Small intestine (tissue), 16 donors: Measurements from ENCODE around the gene CDK13. TPM values are rescaled to one million over a fixed set of nuclear protein-coding genes. Genes with fewer than 3 reads are reported as not detected.

Source experiments
- DNase-seq, 2 donors: peaks; one replicate each; pipeline versions ENCODE4 v3.0.0 to v3.0.0-alpha.2; 2013
- FAIRE-seq: peaks from 2 replicates; lab custom pipeline; 2012; peaks lifted over from hg19 to GRCh38; lab: Jason Lieb, UNC
- H3K27ac ChIP-seq, 3 donors: one replicate each; pipeline ENCODE4 v1.5.1; 2013; ENCODE audit warnings: low read length in 2 of 3, mild to moderate bottlenecking in 2 of 3, control low read depth in 1 of 3, inconsistent platforms in 1 of 3, low read depth in 1 of 3, moderate library complexity in 1 of 3
- H3K27me3 ChIP-seq, 3 donors: one replicate each; pipeline ENCODE4 v1.6.1; 2013; ENCODE audit warnings: low read length in 3 of 3, inconsistent platforms in 1 of 3; ENCODE audit not compliant: control insufficient read depth in 3 of 3, insufficient read depth in 3 of 3
- H3K36me3 ChIP-seq, 3 donors: one replicate each; pipeline ENCODE4 v1.6.1; 2013; ENCODE audit warnings: low read length in 3 of 3, inconsistent platforms in 1 of 3, low read depth in 1 of 3, mild to moderate bottlenecking in 1 of 3, moderate library complexity in 1 of 3; ENCODE audit not compliant: control insufficient read depth in 3 of 3, insufficient read depth in 2 of 3
- H3K4me1 ChIP-seq, 3 donors: one replicate each; pipeline ENCODE4 v1.6.1; 2013; ENCODE audit warnings: low read length in 2 of 3, inconsistent platforms in 1 of 3, low read depth in 1 of 3, mild to moderate bottlenecking in 1 of 3, moderate library complexity in 1 of 3; ENCODE audit not compliant: control insufficient read depth in 3 of 3, insufficient read depth in 2 of 3
- H3K4me3 ChIP-seq, 3 donors: one replicate each; pipeline ENCODE4 v1.5.1; 2013; ENCODE audit warnings: low read length in 3 of 3, control low read depth in 1 of 3, inconsistent platforms in 1 of 3, low read depth in 1 of 3, mild to moderate bottlenecking in 1 of 3, moderate library complexity in 1 of 3
- H3K9me3 ChIP-seq, 2 donors: one replicate each; pipeline ENCODE4 v1.6.1; 2013; ENCODE audit warnings: low read depth in 1 of 2, low read length in 1 of 2; ENCODE audit not compliant: control insufficient read depth in 2 of 2, insufficient read depth in 1 of 2
- WGBS, 3 donors: extraction: QIAGEN DNeasy Blood & Tissue Kit; methylation state at CpG; one replicate each; pipeline ENCODE4 v1.1.7; 2013; 5-methylcytosine and 5-hydroxymethylcytosine counted together
- long read RNA-seq, 10 donors: transcript quantifications; one replicate each; lab custom pipeline, GENCODE V29; 2026
- polyA plus RNA-seq, 4 donors: library from polyadenylated mRNA; stranded (reverse) in 3 of 4; unstranded in 1 of 4; fragments of 200-250 nt in 3 of 4; fragments of 120-200 nt in 1 of 4; gene quantifications; one replicate each; pipeline versions ENCODE4 v1.2.1 to v1.2.3, GENCODE V29; 2013
- donor health status: healthy with polysubstance abuse.
- donor health status: control.
- donor health status: control.
- donor health status: Bipolar disorder and iron deficiency.
- donor health status: healthy.

Gene CDK13
- 10 to 100 TPM; 10.3 to 51.1 (median 14.4) TPM for polyA plus RNA-seq
- long read RNA-seq, donor 1, full-length matches to known transcripts: 18 of 24 reads
- long read RNA-seq, donor 1, partial matches to known transcripts: 6 of 24 reads
- long read RNA-seq, donor 1, other reads (novel, unspliced or antisense): 0 of 24 reads
- long read RNA-seq, donor 2, partial matches to known transcripts: 0 of 1 reads
- long read RNA-seq, donor 2, other reads (novel, unspliced or antisense): 0 of 1 reads
- long read RNA-seq, donor 3, full-length matches to known transcripts: 8 of 8 reads
- long read RNA-seq, donor 3, partial matches to known transcripts: 0 of 8 reads
- long read RNA-seq, donor 3, other reads (novel, unspliced or antisense): 0 of 8 reads
- long read RNA-seq, donor 4: 0 reads
- long read RNA-seq, donor 5, partial matches to known transcripts: 6 of 8 reads
- long read RNA-seq, donor 5, other reads (novel, unspliced or antisense): 0 of 8 reads
- long read RNA-seq, donor 6, partial matches to known transcripts: 0 of 3 reads
- long read RNA-seq, donor 6, other reads (novel, unspliced or antisense): 0 of 3 reads
- long read RNA-seq, donor 7, full-length matches to known transcripts: 6 of 13 reads
- long read RNA-seq, donor 7, partial matches to known transcripts: 7 of 13 reads
- long read RNA-seq, donor 7, other reads (novel, unspliced or antisense): 0 of 13 reads
- long read RNA-seq, donor 8, partial matches to known transcripts: 5 of 5 reads
- long read RNA-seq, donor 8, other reads (novel, unspliced or antisense): 0 of 5 reads
- long read RNA-seq, donor 9: 0 reads
- long read RNA-seq, donor 10, full-length matches to known transcripts: 8 of 8 reads
- long read RNA-seq, donor 10, partial matches to known transcripts: 0 of 8 reads
- long read RNA-seq, donor 10, other reads (novel, unspliced or antisense): 0 of 8 reads

- Histone ChIP-seq H3K4me3 (peak within 1 kb of the TSS; percentile 72 to 97 (median 84)), H3K27ac (peak within 1 kb of the TSS; percentile 97 to 98 (median 98)), H3K9me3 (no peaks in the 10 kb centered on the region), H3K27me3 (no peaks in the 10 kb centered on the region), H3K4me1 (peaks cover 0 to 13% (median 8%) of the 10 kb centered on the region in 3 donors), H3K36me3 (peaks cover 0 to 6% (median 0%) of the 10 kb centered on the region in 3 donors)
- no peak for FAIRE-seq
- peak; percentile 82 to 92 for DNase-seq
- WGBS, 3 donors: 0 to 1% (median 0%) methylated on average over 44 to 59 of the region's 59 CpGs
Measured at GRCh38 chr7:39949971-39950472, at the start of gene CDK13. Gene CDK13 (plus strand): TSS chr7:39950256. CDS start chr7:39950642, 386 bp downstream.

- 76 to 87% (median 81%) methylated on average over 2 of the region's 2 CpGs for WGBS, 3 donors
- FAIRE-seq: no peak
Measured at GRCh38 chr7:39904077-39904486, 46.0 kb upstream of the CDK13 start.

GRCh38 chr7:39908141-39908540, 41.9 kb upstream of the CDK13 start:
- Histone ChIP-seq H3K27me3 (peaks cover 0 to 2% (median 0%) of the 10 kb centered on the region in 3 donors), H3K4me3 (no peak overlapping the region), H3K4me1 (no peaks in the 10 kb centered on the region), H3K9me3 (no peaks in the 10 kb centered on the region), H3K36me3 (no peaks in the 10 kb centered on the region), H3K27ac (no peak overlapping the region)
- 91 to 96% (median 95%) methylated on average over 4 of the region's 4 CpGs for WGBS, 3 donors
- DNase-seq (no peak), FAIRE-seq (no peak)

More at GRCh38 chr7:39904077-39904486, 46.0 kb upstream of the CDK13 start:
- Histone ChIP-seq H3K27ac (no peak overlapping the region), H3K4me3 (no peak overlapping the region), H3K36me3 (no peaks in the 10 kb centered on the region), H3K27me3 (peaks cover 0 to 2% (median 0%) of the 10 kb centered on the region in 3 donors), H3K9me3 (no peaks in the 10 kb centered on the region), H3K4me1 (no peaks in the 10 kb centered on the region)
- DNase-seq: no peak

- DNase-seq: no peak
- Histone ChIP-seq H3K27me3 (peaks cover 0 to 2% (median 0%) of the 10 kb centered on the region in 3 donors), H3K9me3 (no peaks in the 10 kb centered on the region), H3K36me3 (no peaks in the 10 kb centered on the region), H3K4me3 (no peak overlapping the region), H3K27ac (no peak overlapping the region), H3K4me1 (no peaks in the 10 kb centered on the region)
- 89 to 94% (median 93%) methylated on average over 4 of the region's 4 CpGs for WGBS, 3 donors
- no peak for FAIRE-seq
Measured at GRCh38 chr7:39908973-39909372, 41.1 kb upstream of the CDK13 start.

- Histone ChIP-seq H3K36me3 (no peaks in the 10 kb centered on the region), H3K4me3 (no peak overlapping the region), H3K27ac (no peak overlapping the region), H3K4me1 (no peaks in the 10 kb centered on the region), H3K9me3 (no peaks in the 10 kb centered on the region), H3K27me3 (peaks cover 0 to 2% (median 0%) of the 10 kb centered on the region in 3 donors)
- WGBS, 3 donors: 81 to 92% (median 87%) methylated on average over 1 of the region's 1 CpG
- DNase-seq (no peak), FAIRE-seq (no peak)
Measured at GRCh38 chr7:39909526-39909925, 40.5 kb upstream of the CDK13 start.

GRCh38 chr7:39910108-39910869, 39.8 kb upstream of the CDK13 start:
- H3K4me1 ChIP-seq: no peaks in the 10 kb centered on the region
- DNase-seq: no peak
- H3K27ac ChIP-seq: no peak overlapping the region
- no peak for FAIRE-seq
- no peaks in the 10 kb centered on the region for H3K36me3 ChIP-seq
- 73 to 87% (median 78%) methylated on average over 7 of the region's 7 CpGs for WGBS, 3 donors
- no peak overlapping the region for H3K4me3 ChIP-seq
- H3K9me3 ChIP-seq: no peaks in the 10 kb centered on the region
- no peaks in the 10 kb centered on the region for H3K27me3 ChIP-seq

- no peak for FAIRE-seq
- H3K4me1 ChIP-seq: no peaks in the 10 kb centered on the region
- no peaks in the 10 kb centered on the region for H3K9me3 ChIP-seq
- no peaks in the 10 kb centered on the region for H3K36me3 ChIP-seq
- no peak for DNase-seq
- 67 to 83% (median 78%) methylated on average over 2 of the region's 2 CpGs for WGBS, 3 donors
- H3K27me3 ChIP-seq: no peaks in the 10 kb centered on the region
- H3K4me3 ChIP-seq: no peak overlapping the region
- H3K27ac ChIP-seq: no peak overlapping the region
Measured at GRCh38 chr7:39911167-39911566, 38.9 kb upstream of the CDK13 start.
